ENCODE measurements around the gene CSMD2.

- TF ChIP-seq YY1 (IDR thresholded peaks at IDR 0.05; ENCODE audit: insufficient read depth, insufficient read length): no peak
- no peak for TF ChIP-seq ZNF274 (IDR thresholded peaks at IDR 0.05; ENCODE audit: low read depth, low read length)
Measured at GRCh38 chr1:33824321-33824720, 340.7 kb downstream of the CSMD2 start.

Data from NT2/D1 (cell line).